K562 (cell line): ENCODE results near the gene PDE3A. TPM values are rescaled to one million over a fixed set of nuclear protein-coding genes. Genes with fewer than 3 reads are reported as not detected.

Experiments used
- ATAC-seq: fragments of 200-7000 bp; cut with Tn5 transposase; 3 replicates; pipeline ENCODE4 v1.9.1; 2020; ENCODE audit warnings: moderate library complexity
- BruUV-seq: library from RNA; stranded (reverse); fragments of 400-500 nt; replicated peaks from 2 replicates; lab custom pipeline; 2021; lab: Mats Ljungman, UMichigan
- CTCF ChIA-PET: fragments of 300-600 bp; formaldehyde crosslinking; extraction: SDS; loops from one replicate; lab custom pipeline; 2021; ENCODE audit warnings: low intra/inter-chr PET ratio; lab: Yijun Ruan, JAX
- POLR2A ChIA-PET: fragments of 300-600, 350-650 bp; sonication (Branson Sonifier 250); formaldehyde crosslinking; extraction: SDS; loops from one replicate; lab custom pipeline; 2021; ENCODE audit warnings: antibody characterized with exemption, inconsistent platforms; lab: Yijun Ruan, JAX
- DNase-seq, 4 experiments: peaks; one replicate each; pipeline versions ENCODE4 v3.0.0 to v3.0.0-alpha.2; 2011 to 2018; ENCODE audit warnings: low spot score in 3 of 4, mixed read lengths in 3 of 4; ENCODE audit errors: extremely low read depth in 1 of 4
- FAIRE-seq: peaks from 2 replicates; lab custom pipeline; 2011; peaks lifted over from hg19 to GRCh38; lab: Jason Lieb, UNC
- H2AFZ ChIP-seq: 2 replicates; pipeline ENCODE4 v1.6.0; 2011; ENCODE audit warnings: low read depth, low read length, control low read depth, inconsistent platforms
- H3K27ac ChIP-seq: fragments of 200-600 bp; 3 replicates; pipeline ENCODE4 v1.8.0; 2011; ENCODE audit warnings: low read depth, mild to moderate bottlenecking, control low read depth, inconsistent platforms, low read length, moderate library complexity, mixed read lengths; ENCODE audit errors: extremely low read depth
- H3K27me3 ChIP-seq, 2 experiments: fragments of 300-600 bp in 1 of 2; 2 replicates in 1 of 2; 3 replicates in 1 of 2; pipeline versions ENCODE4 v1.6.0 to v1.8.0; 2011; ENCODE audit warnings: inconsistent platforms in 2 of 2, low read length in 2 of 2, mild to moderate bottlenecking in 1 of 2, mixed read lengths in 1 of 2, moderate library complexity in 1 of 2; ENCODE audit not compliant: control insufficient read depth in 2 of 2, insufficient read depth in 2 of 2
- H3K36me3 ChIP-seq: fragments of 300-600 bp; 3 replicates; pipeline ENCODE4 v1.8.0; 2011; ENCODE audit warnings: mild to moderate bottlenecking, low read length, inconsistent platforms; ENCODE audit not compliant: control insufficient read depth, insufficient read depth
- H3K4me1 ChIP-seq, 2 experiments: fragments of 200-600 bp in 1 of 2; replicated peaks in 1 of 2; 2 replicates in 1 of 2; 3 replicates in 1 of 2; pipeline versions ENCODE4 v1.5.1 to v1.8.0; 2011; ENCODE audit warnings: inconsistent platforms in 2 of 2, low read length in 2 of 2, mild to moderate bottlenecking in 1 of 2, mixed read lengths in 1 of 2, moderate library complexity in 1 of 2; ENCODE audit not compliant: control insufficient read depth in 2 of 2, insufficient read depth in 2 of 2
- H3K4me2 ChIP-seq: 2 replicates; pipeline ENCODE4 v1.6.1; 2011; ENCODE audit warnings: low read length, control low read depth, inconsistent platforms, mixed read lengths; ENCODE audit not compliant: insufficient read depth
- H3K4me3 ChIP-seq: fragments of 200-600 bp; sonication (generic), shearing (Covaris generic); 2 replicates; pipeline ENCODE4 v1.5.1; 2016; ENCODE audit warnings: control low read depth, inconsistent platforms
- H3K79me2 ChIP-seq: fragments of 200-600 bp; 3 replicates; pipeline ENCODE4 v1.8.0; 2011; ENCODE audit warnings: low read length, inconsistent platforms; ENCODE audit not compliant: control insufficient read depth, insufficient read depth
- H3K9ac ChIP-seq, 2 experiments: 2 replicates each; pipeline versions ENCODE4 v1.6.0 to v1.6.1; 2011; ENCODE audit warnings: low read depth in 2 of 2, low read length in 2 of 2, control low read depth in 1 of 2, inconsistent platforms in 1 of 2, mild to moderate bottlenecking in 1 of 2, mixed read lengths in 1 of 2; ENCODE audit not compliant: insufficient read depth in 1 of 2
- H3K9me1 ChIP-seq: one replicate; pipeline ENCODE4 v1.6.0; 2011; ENCODE audit warnings: inconsistent platforms, mild to moderate bottlenecking, low read length, moderate library complexity; ENCODE audit not compliant: control insufficient read depth, insufficient read depth
- H3K9me3 ChIP-seq: replicated peaks from 2 replicates; pipeline ENCODE4 v1.5.1; 2011; ENCODE audit warnings: low read depth, low read length, inconsistent platforms; ENCODE audit not compliant: control insufficient read depth, insufficient read depth
- H4K20me1 ChIP-seq: replicated peaks from 2 replicates; pipeline ENCODE4 v1.6.1; 2011; ENCODE audit warnings: low read length, inconsistent platforms, mixed read lengths; ENCODE audit not compliant: control insufficient read depth, insufficient read depth
- HES1 ChIP-seq: fragments of 450-650 bp; IDR thresholded peaks from 2 replicates; pipeline ENCODE4 v1.6.1; 2016; ENCODE audit warnings: low read depth, mild to moderate bottlenecking, moderate library complexity
- PRDM10 ChIP-seq: fragments of 450-650 bp; IDR thresholded peaks from 2 replicates; pipeline ENCODE4 v1.6.1; 2018; ENCODE audit not compliant: partially characterized antibody
- ZBTB17 ChIP-seq: fragments of 450-650 bp; formaldehyde crosslinking; IDR thresholded peaks from 2 replicates; pipeline ENCODE4 v1.4.0; 2020; ENCODE audit warnings: mild to moderate bottlenecking
- ZFX ChIP-seq: sonication (generic); formaldehyde crosslinking; IDR thresholded peaks from 2 replicates; pipeline ENCODE4 v1.8.0; 2022; ENCODE audit warnings: mild to moderate bottlenecking, missing genetic modification reagents, moderate library complexity
- WGBS: fragments of 100-300 bp; shearing (Covaris generic); methylation state at CpG from one replicate; pipeline ENCODE4 v1.1.6; 2016; ENCODE audit warnings: low coverage, mixed read lengths; ENCODE audit not compliant: insufficient coverage; ENCODE audit errors: missing lambda C conversion rate; 5-methylcytosine and 5-hydroxymethylcytosine counted together
- in situ Hi-C: fragments of 300-500 bp; cut with MboI; formaldehyde crosslinking; loops from 4 replicates; pipeline ENCODE4 v1.15.0; 2018; ENCODE audit warnings: inconsistent platforms, mixed read lengths
- intact Hi-C: fragments of 100-400 bp; cut with micrococcal nuclease; formaldehyde crosslinking; loops from 2 replicates; pipeline ENCODE4 v1.14.2; 2022
- polyA plus RNA-seq, 8 experiments: library from polyadenylated mRNA; depleted of rRNA in 4 of 8; stranded (reverse) in 5 of 8; unstranded in 3 of 8; fragments of >200 nt; fragmentation: Nextera tagmentation in 2 of 8; fragmentation: Illumina TruSeq in 1 of 8; extraction: Ambion mirVana in 2 of 8; extraction: Trizol in 1 of 8; gene quantifications; 2 replicates each; pipeline versions ENCODE4 v1.2.1 to v1.2.3, GENCODE V29; 2011 to 2014; ENCODE audit warnings: inconsistent platforms in 1 of 8, missing spikeins in 1 of 8
- total RNA-seq, 7 experiments: library from RNA; depleted of rRNA in 6 of 7; stranded (reverse); fragments of >200 nt in 6 of 7; fragmentation: Illumina TruSeq in 2 of 7; extraction: Trizol in 2 of 7; gene quantifications; 2 replicates each; pipeline versions ENCODE4 v1.2.1 to v1.2.3, GENCODE V29; 2011 to 2021; ENCODE audit warnings: low replicate concordance in 1 of 7

Gene PDE3A
- total and polyA plus RNA-seq, 9 of the 15 experiments (the other 6 are each of a cell fraction or from before 2014, with no cell fraction given): 0.02 TPM; not detected in 8

GRCh38 chr12:20590570-20590969, 222.2 kb downstream of the PDE3A start:
- POLR2A ChIA-PET: no interaction called here
- no TSS peak for BruUV-seq

More at GRCh38 chr12:20590570-20590969, 222.2 kb downstream of the PDE3A start:
- intact Hi-C loops (no loop called here), in situ Hi-C loops (no loop called here)
- Histone ChIP-seq H3K9me3 (no peaks in the 10 kb centered on the region), H3K79me2 (no peaks in the 10 kb centered on the region), H3K9me1 (no peaks in the 10 kb centered on the region), H3K4me3 (no peak overlapping the region), H3K4me1 (no peaks in the 10 kb centered on the region), H3K27me3 (no peaks in the 10 kb centered on the region), H4K20me1 (no peaks in the 10 kb centered on the region), H3K27ac (no peak overlapping the region), H3K36me3 (no peaks in the 10 kb centered on the region), H3K4me2 (no peak overlapping the region), H2AFZ (no peak overlapping the region), H3K9ac (no peak overlapping the region)
- DNase-seq (no peak), ATAC-seq (no peak), FAIRE-seq (no peak)
- CTCF ChIA-PET: no interaction called here
- 0% methylated on average over 3 of the region's 3 CpGs for WGBS
- TF ChIP-seq ZFX (CRISPR knock-in tag) (no peak), ZBTB17 (CRISPR knock-in tag) (no peak), HES1 (no peak), PRDM10 (no peak)
